MM.1S (cell line): ENCODE measurements around the gene CCDC85C.

Experiments used
- CTCF ChIP-seq: fragments of 300-600 bp; sonication (generic); IDR thresholded peaks from 2 replicates; pipeline ENCODE4 v1.5.1; 2016; ENCODE audit warnings: antibody characterized with exemption, low read length, mixed read lengths
- EZH2 ChIP-seq: fragments of 300-600 bp; sonication (generic); optimal IDR thresholded peaks from 2 replicates; pipeline ENCODE3; 2017; ENCODE audit warnings: low read depth, mild to moderate bottlenecking, antibody characterized with exemption, low read length, mixed read lengths
- EZH2phosphoT487 ChIP-seq: fragments of 300-600 bp; sonication (generic); IDR thresholded peaks from 2 replicates; pipeline ENCODE4 v1.6.1; 2018; ENCODE audit warnings: antibody characterized with exemption, low read length

- no peak for TF ChIP-seq CTCF
- TF ChIP-seq EZH2: no peak
- no peak for TF ChIP-seq EZH2phosphoT487
Observed at GRCh38 chr14:99478128-99478527, 125.9 kb downstream of the CCDC85C start.
